BJ (cell line): Measurements from ENCODE around the gene UBE3C. TPM values are rescaled to one million over a fixed set of nuclear protein-coding genes. Genes with fewer than 3 reads are reported as not detected.
"Not testable (repeated sequence)": the region's sequence is repeated elsewhere in the genome, so short reads cannot be mapped to it uniquely, and the experiment has no call there.

ENCODE experiments used
- CTCF ChIA-PET: fragments of 350-600 bp; formaldehyde crosslinking; extraction: SDS; loops from one replicate; lab custom pipeline; 2021; ENCODE audit warnings: antibody characterized with exemption, inconsistent platforms; lab: Yijun Ruan, JAX
- POLR2A ChIA-PET: fragments of 300-600 bp; sonication (Branson Sonifier 250); formaldehyde crosslinking; extraction: SDS; loops from one replicate; lab custom pipeline; 2021; ENCODE audit warnings: antibody characterized with exemption; lab: Charles Lee
- DNase-seq: peaks from one replicate; pipeline ENCODE4 v3.0.0-alpha.2; 2011; ENCODE audit warnings: low read depth
- H3K27me3 ChIP-seq: 2 replicates; pipeline ENCODE4 v1.6.0; 2011; ENCODE audit warnings: low read length; ENCODE audit not compliant: control insufficient read depth, insufficient read depth
- H3K36me3 ChIP-seq: 2 replicates; pipeline ENCODE4 v1.5.1; 2011; ENCODE audit warnings: low read length; ENCODE audit not compliant: control insufficient read depth, insufficient read depth
- H3K4me3 ChIP-seq: 2 replicates; pipeline ENCODE4 v1.5.1; 2011; ENCODE audit warnings: low read depth, mild to moderate bottlenecking, control low read depth, low read length
- polyA plus RNA-seq: library from polyadenylated mRNA; depleted of rRNA; stranded (reverse); fragments of >200 nt; gene quantifications from 2 replicates; pipeline ENCODE4 v1.2.3, GENCODE V29; 2011
- TF ChIP-seq, protein P1 (sequence below): IDR thresholded peaks from 2 replicates; pipeline ENCODE4 v1.5.1; 2011; ENCODE audit warnings: low read depth, mild to moderate bottlenecking, control low read depth, inconsistent platforms, low read length, moderate library complexity; ENCODE audit not compliant: insufficient read depth

Gene UBE3C
- polyA plus RNA-seq, 1 experiment: 50.0 TPM

DNA sequence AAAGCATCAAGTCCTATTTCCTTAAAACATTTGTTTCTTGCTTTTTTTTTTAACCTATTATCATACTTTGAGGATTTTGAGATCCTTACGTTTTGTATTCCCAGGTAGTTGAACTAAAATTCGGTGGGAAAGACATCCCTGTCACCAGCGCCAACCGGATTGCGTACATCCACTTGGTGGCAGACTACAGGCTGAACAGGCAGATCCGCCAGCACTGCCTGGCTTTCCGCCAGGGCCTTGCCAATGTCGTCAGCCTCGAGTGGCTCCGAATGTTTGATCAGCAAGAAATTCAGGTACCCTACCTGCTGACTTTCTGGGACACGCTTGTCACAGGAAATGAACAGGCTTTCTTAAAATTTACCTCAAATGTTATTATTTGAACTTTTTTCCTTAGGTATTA lies 115.1 kb downstream of the UBE3C start:
- Histone ChIP-seq H3K36me3 (peaks cover 11% of the 10 kb centered on the region), H3K27me3 (no peaks in the 10 kb centered on the region), H3K4me3 (no peak overlapping the region)
- CTCF ChIA-PET: interaction anchor here (2.1 to 2.3 kb wide), 2 partner anchors 10 to 20 kb away, joined by 4 to 7 read pairs; no protein-coding TSS in a partner anchor
- no peak for DNase-seq
- TF ChIP-seq, protein P1, sequence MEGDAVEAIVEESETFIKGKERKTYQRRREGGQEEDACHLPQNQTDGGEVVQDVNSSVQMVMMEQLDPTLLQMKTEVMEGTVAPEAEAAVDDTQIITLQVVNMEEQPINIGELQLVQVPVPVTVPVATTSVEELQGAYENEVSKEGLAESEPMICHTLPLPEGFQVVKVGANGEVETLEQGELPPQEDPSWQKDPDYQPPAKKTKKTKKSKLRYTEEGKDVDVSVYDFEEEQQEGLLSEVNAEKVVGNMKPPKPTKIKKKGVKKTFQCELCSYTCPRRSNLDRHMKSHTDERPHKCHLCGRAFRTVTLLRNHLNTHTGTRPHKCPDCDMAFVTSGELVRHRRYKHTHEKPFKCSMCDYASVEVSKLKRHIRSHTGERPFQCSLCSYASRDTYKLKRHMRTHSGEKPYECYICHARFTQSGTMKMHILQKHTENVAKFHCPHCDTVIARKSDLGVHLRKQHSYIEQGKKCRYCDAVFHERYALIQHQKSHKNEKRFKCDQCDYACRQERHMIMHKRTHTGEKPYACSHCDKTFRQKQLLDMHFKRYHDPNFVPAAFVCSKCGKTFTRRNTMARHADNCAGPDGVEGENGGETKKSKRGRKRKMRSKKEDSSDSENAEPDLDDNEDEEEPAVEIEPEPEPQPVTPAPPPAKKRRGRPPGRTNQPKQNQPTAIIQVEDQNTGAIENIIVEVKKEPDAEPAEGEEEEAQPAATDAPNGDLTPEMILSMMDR: no peak
- POLR2A ChIA-PET: no interaction called here

DNA sequence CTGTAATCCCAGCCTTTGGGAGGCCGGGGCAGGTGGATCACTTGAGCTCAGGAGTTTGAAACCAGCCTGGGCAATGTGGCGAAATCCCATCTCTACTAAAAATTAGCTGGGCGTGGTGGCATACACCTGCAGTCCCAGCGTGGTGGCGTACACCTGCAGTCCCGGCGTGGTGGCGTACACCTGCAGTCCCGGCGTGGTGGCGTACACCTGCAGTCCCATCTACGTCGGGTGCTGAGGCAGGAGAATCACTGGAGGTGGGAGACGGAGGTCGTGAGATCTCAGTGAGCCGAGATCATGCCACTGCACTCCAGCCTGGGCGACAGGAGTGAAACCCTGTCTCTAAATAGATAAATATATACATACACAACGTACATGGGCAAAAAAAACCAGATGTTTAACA lies 116.1 kb downstream of the UBE3C start:
- POLR2A ChIA-PET, DNase-seq: not testable (repeated sequence)

DNA sequence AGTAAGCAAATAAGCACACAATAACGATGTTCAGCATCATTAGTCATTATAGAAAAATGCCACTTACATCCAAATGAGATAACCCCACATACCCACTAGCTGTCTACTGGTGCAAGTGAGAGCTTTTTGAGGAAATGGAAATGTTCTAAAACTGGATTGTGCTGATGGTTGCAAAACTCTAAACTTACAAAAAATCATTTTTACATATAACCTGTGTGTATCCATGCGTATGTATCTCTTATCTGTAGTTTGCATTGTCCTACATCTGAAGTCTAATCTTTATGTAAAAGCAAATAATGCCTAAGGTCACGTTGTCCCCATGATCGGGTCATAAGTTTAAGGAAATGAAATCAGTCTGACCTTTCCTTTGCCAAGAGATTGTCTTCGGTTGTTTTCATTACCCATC lies 116.5 kb downstream of the UBE3C start:
- POLR2A ChIA-PET: no interaction called here
- Histone ChIP-seq H3K4me3 (no peak overlapping the region), H3K27me3 (no peaks in the 10 kb centered on the region), H3K36me3 (peaks cover 15% of the 10 kb centered on the region)
- DNase-seq: no peak
- CTCF ChIA-PET: interaction anchor here (1.0 to 2.3 kb wide), 5 partner anchors 10 to 26 kb away, joined by 3 to 7 read pairs (median 4); no protein-coding TSS in a partner anchor
- TF ChIP-seq, protein P1: no peak

More for the DNA sequence above, 116.1 kb downstream of the UBE3C start:
- CTCF ChIA-PET: interaction anchor here (1.0 to 2.3 kb wide), 5 partner anchors 10 to 25 kb away, joined by 3 to 7 read pairs (median 4); no protein-coding TSS in a partner anchor
- H3K4me3 ChIP-seq, H3K27me3 ChIP-seq: not testable (repeated sequence)
- H3K36me3 ChIP-seq: peaks cover 15% of the 10 kb centered on the region

DNA sequence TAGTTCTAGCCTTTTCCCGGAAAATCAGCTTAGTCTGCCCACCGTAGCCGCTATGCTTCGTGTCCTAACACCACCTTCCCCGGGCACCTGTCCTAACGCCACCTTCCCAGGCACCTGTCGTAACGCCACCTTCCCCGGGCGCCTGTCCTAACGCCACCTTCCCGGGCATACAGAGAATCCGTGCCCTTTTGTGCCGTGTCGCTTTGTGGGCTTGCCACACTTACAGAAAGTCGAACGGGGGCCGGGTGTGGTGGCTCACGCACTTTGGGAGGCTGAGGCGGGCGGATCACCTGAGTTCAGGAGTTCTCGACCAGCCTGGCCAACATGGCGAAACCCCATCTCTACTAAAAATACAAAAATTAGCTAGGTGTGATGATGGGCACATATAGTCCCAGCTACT lies 124.4 kb downstream of the UBE3C start:
- H3K4me3 ChIP-seq: no peak overlapping the region
- no peaks in the 10 kb centered on the region for H3K27me3 ChIP-seq
- TF ChIP-seq, protein P1: no peak
- peaks cover 16% of the 10 kb centered on the region for H3K36me3 ChIP-seq
- CTCF ChIA-PET: interaction anchor here (0.8 kb wide), 1 partner anchor 300 kb away, joined by 3 read pairs; no protein-coding TSS in a partner anchor
- POLR2A ChIA-PET: no interaction called here
- no peak for DNase-seq

DNA sequence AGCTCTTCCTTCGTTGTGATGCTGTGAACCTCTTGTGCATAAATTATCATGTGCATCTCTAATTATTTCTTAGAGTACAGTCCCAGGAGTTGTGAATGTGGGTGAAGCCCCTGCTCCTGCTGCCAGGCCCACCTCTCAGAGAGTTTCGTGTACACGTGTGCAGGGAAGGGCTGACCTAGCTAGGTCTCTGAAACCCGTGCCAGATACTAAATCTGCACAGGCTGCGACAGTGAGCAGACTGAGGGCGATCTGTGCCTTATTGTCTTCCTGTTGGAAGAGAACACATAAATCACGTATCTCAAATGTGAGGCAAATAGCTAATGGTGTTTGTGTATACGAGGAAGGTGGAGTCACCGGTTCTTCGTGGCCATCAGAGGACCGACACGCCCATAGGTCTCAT lies 126.3 kb downstream of the UBE3C start:
- no peak for DNase-seq
- no peak overlapping the region for H3K4me3 ChIP-seq
- no peaks in the 10 kb centered on the region for H3K27me3 ChIP-seq
- CTCF ChIA-PET: interaction anchor here (1.2 kb wide), 1 partner anchor 10 kb away, joined by 3 read pairs; no protein-coding TSS in a partner anchor
- TF ChIP-seq, protein P1: no peak
- POLR2A ChIA-PET: no interaction called here
- H3K36me3 ChIP-seq: peaks cover 10% of the 10 kb centered on the region

DNA sequence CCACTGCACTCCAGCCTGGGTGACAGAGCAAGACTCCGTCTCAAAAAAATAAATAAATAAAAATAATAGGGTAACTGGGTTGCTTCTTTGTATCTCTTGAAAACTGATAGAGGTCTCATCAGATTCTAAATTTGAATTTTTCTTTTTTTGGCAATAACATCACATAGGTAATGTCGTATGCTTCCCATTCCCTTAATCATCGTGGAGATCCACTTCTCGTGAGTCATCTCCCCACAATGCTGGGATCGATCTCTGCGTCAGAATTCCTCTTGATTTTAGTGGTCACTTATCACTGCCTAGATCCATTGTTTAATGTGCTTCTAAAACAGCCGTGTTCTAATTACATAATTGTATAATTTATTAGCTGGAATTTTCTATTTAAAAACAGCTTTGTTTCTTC lies 127.5 kb downstream of the UBE3C start:
- TF ChIP-seq, protein P1: no peak
- POLR2A ChIA-PET: no interaction called here
- CTCF ChIA-PET: interaction anchor here (1.6 kb wide), 2 partner anchors 15 to 16 kb away, joined by 5 to 9 read pairs; no protein-coding TSS in a partner anchor
- DNase-seq: no peak
- Histone ChIP-seq H3K4me3 (no peak overlapping the region), H3K36me3 (peaks cover 8% of the 10 kb centered on the region), H3K27me3 (no peaks in the 10 kb centered on the region)
